GM23248 (cell line): ENCODE data around the gene MATR3. TPM values are rescaled to one million over a fixed set of nuclear protein-coding genes. Genes with fewer than 3 reads are reported as not detected.
A peak's percentile ranks its signal among the peaks of the same experiment; 100 is the strongest.

Source experiments
- DNase-seq: peaks from one replicate; pipeline ENCODE4 v3.0.0-alpha.2; 2015
- H2AFZ ChIP-seq: fragments of 200-600 bp; sonication (generic); 2 replicates; pipeline ENCODE4 v1.6.1; 2016; ENCODE audit warnings: antibody characterized with exemption
- H3F3A ChIP-seq: fragments of 200-600 bp; sonication (generic); 2 replicates; pipeline ENCODE4 v1.6.1; 2016; ENCODE audit warnings: mild to moderate bottlenecking, antibody characterized with exemption, mixed run types; ENCODE audit not compliant: insufficient read depth
- H3K27ac ChIP-seq: fragments of 200-600 bp; sonication (generic); 2 replicates; pipeline ENCODE4 v1.5.1; 2016; ENCODE audit warnings: mild to moderate bottlenecking
- H3K27me3 ChIP-seq: fragments of 200-600 bp; sonication (generic); replicated peaks from 2 replicates; pipeline ENCODE4 v1.6.1; 2016; ENCODE audit warnings: mild to moderate bottlenecking; ENCODE audit not compliant: insufficient read depth
- H3K36me3 ChIP-seq: fragments of 200-600 bp; sonication (generic); 2 replicates; pipeline ENCODE4 v1.6.1; 2016; ENCODE audit warnings: low read depth, mild to moderate bottlenecking
- H3K4me1 ChIP-seq: fragments of 200-600 bp; sonication (generic); 2 replicates; pipeline ENCODE4 v1.6.1; 2016; ENCODE audit warnings: mild to moderate bottlenecking; ENCODE audit not compliant: insufficient read depth
- H3K4me2 ChIP-seq: fragments of 200-600 bp; sonication (generic); one replicate; pipeline ENCODE4 v1.6.1; 2016; ENCODE audit warnings: mild to moderate bottlenecking; ENCODE audit not compliant: unreplicated experiment
- H3K4me3 ChIP-seq: fragments of 200-600 bp; sonication (generic); 2 replicates; pipeline ENCODE4 v1.5.1; 2016; ENCODE audit warnings: mild to moderate bottlenecking
- H3K79me2 ChIP-seq: fragments of 200-600 bp; sonication (generic); 2 replicates; pipeline ENCODE4 v1.6.1; 2016; ENCODE audit warnings: mild to moderate bottlenecking; ENCODE audit not compliant: insufficient read depth
- H3K9ac ChIP-seq: fragments of 200-600 bp; sonication (generic); 2 replicates; pipeline ENCODE4 v1.6.1; 2016; ENCODE audit warnings: mild to moderate bottlenecking
- H3K9me2 ChIP-seq: fragments of 200-600 bp; sonication (generic); 2 replicates; pipeline ENCODE4 v1.6.1; 2016; ENCODE audit warnings: mixed run types, mild to moderate bottlenecking, moderate library complexity; ENCODE audit not compliant: insufficient read depth
- H3K9me3 ChIP-seq: fragments of 200-600 bp; sonication (generic); one replicate; pipeline ENCODE4 v1.6.1; 2017; ENCODE audit warnings: low read depth
- H4K20me1 ChIP-seq: fragments of 200-600 bp; sonication (generic); 2 replicates; pipeline ENCODE4 v1.6.0; 2016; ENCODE audit not compliant: insufficient read depth
- EZH2 ChIP-seq: fragments of 200-600 bp; sonication (generic); IDR thresholded peaks from 2 replicates; pipeline ENCODE4 v1.6.1; 2018; ENCODE audit warnings: antibody characterized with exemption, mild to moderate bottlenecking; ENCODE audit not compliant: insufficient read depth, poor library complexity, severe bottlenecking
- EZH2phosphoT487 ChIP-seq: fragments of 200-600 bp; sonication (generic); IDR thresholded peaks from 2 replicates; pipeline ENCODE4 v1.6.1; 2018; ENCODE audit warnings: antibody characterized with exemption, moderate library complexity, mild to moderate bottlenecking, low read depth; ENCODE audit not compliant: insufficient read depth
- WGBS, 2 experiments: methylation state at CpG; one replicate each; pipeline ENCODE4 v1.1.6; 2015 to 2017; ENCODE audit warnings: low lambda C conversion rate in 2 of 2, low coverage in 1 of 2; ENCODE audit errors: missing lambda C conversion rate in 2 of 2; 5-methylcytosine and 5-hydroxymethylcytosine counted together
- in situ Hi-C: fragments of 300-500 bp; cut with MboI; formaldehyde crosslinking; loops from 2 replicates; pipeline ENCODE4 v1.15.0; 2020
- polyA plus RNA-seq: library from polyadenylated mRNA; unstranded; fragments of >200 nt; fragmentation: Nextera tagmentation; extraction: Ambion mirVana; gene quantifications from 2 replicates; pipeline ENCODE4 v1.2.1, GENCODE V29; 2016
- total RNA-seq: library from RNA; depleted of rRNA; stranded (reverse); fragments of >200 nt; shearing (Covaris generic); gene quantifications from 2 replicates; pipeline ENCODE4 v1.2.3, GENCODE V29; 2014

The MATR3 gene
- total and polyA plus RNA-seq, 2 experiments from 2014 or later, result 198 to 215 TPM

- Histone ChIP-seq H3F3A (peaks cover 13% of the 10 kb centered on the region), H3K4me2 (no peak overlapping the region)
Observed at GRCh38 chr5:139358064-139358463, 64.5 kb downstream of the MATR3 start.

GRCh38 chr5:139360384-139360783 lies 66.8 kb downstream of the MATR3 start:
- in situ Hi-C loops, result no loop called here
- Histone ChIP-seq H4K20me1 (peaks cover 15% of the 10 kb centered on the region; the same call in 1 of the 2 replicates), H3K79me2 (peaks cover 98% of the 10 kb centered on the region)

More at GRCh38 chr5:139358064-139358463, 64.5 kb downstream of the MATR3 start:
- TF ChIP-seq EZH2 (no peak), EZH2phosphoT487 (no peak)
- Histone ChIP-seq H2AFZ (no peak overlapping the region), H4K20me1 (peaks cover 12% of the 10 kb centered on the region; the same call in 1 of the 2 replicates), H3K27ac (no peak overlapping the region), H3K9ac (no peak overlapping the region), H3K9me2 (no peaks in the 10 kb centered on the region), H3K4me3 (no peak overlapping the region), H3K27me3 (no peaks in the 10 kb centered on the region), H3K9me3 (no peaks in the 10 kb centered on the region), H3K79me2 (peaks cover 100% of the 10 kb centered on the region), H3K4me1 (peaks cover 12% of the 10 kb centered on the region), H3K36me3 (0 out of 2 replicates have a peak, but pooled peaks cover 15% of the 10 kb centered on the region)
- no peak for DNase-seq
- in situ Hi-C loops, result no loop called here

GRCh38 chr5:139361835-139362429 lies 68.4 kb downstream of the MATR3 start:
- WGBS, 2 experiments, result 60 to 63% methylated on average over 4 to 6 of the region's 6 CpGs

More at GRCh38 chr5:139360384-139360783, 66.8 kb downstream of the MATR3 start:
- Histone ChIP-seq H3K27ac (no peak overlapping the region), H3K9me2 (no peaks in the 10 kb centered on the region), H3K4me1 (peaks cover 12% of the 10 kb centered on the region), H2AFZ (no peak overlapping the region), H3K27me3 (no peaks in the 10 kb centered on the region), H3K4me2 (no peak overlapping the region), H3K4me3 (no peak overlapping the region), H3K9me3 (no peaks in the 10 kb centered on the region), H3K36me3 (peaks cover 22% of the 10 kb centered on the region), H3K9ac (no peak overlapping the region), H3F3A (peaks cover 13% of the 10 kb centered on the region)
- no peak for TF ChIP-seq EZH2
- TF ChIP-seq EZH2phosphoT487, result no peak
- 94 to 96% methylated on average over 4 of the region's 4 CpGs for WGBS, 2 experiments
- no peak for DNase-seq

GRCh38 chr5:139363937-139364336 lies 70.4 kb downstream of the MATR3 start:
- WGBS, 2 experiments, result 57 to 58% methylated on average over 2 of the region's 2 CpGs
- peaks cover 4% of the 10 kb centered on the region; the same call in 1 of the 2 replicates for H4K20me1 ChIP-seq
- H3K4me1 ChIP-seq, result peaks cover 16% of the 10 kb centered on the region
- no peak overlapping the region for H3K4me2 ChIP-seq
- TF ChIP-seq EZH2 (no peak), EZH2phosphoT487 (no peak)
- H3K27ac ChIP-seq, result no peak overlapping the region
- H3F3A ChIP-seq, result peaks cover 11% of the 10 kb centered on the region
- no peaks in the 10 kb centered on the region for H3K9me2 ChIP-seq
- H3K79me2 ChIP-seq, result peaks cover 96% of the 10 kb centered on the region
- in situ Hi-C loops, result no loop called here
- no peak overlapping the region for H2AFZ ChIP-seq
- peaks cover 39% of the 10 kb centered on the region for H3K36me3 ChIP-seq
- H3K4me3 ChIP-seq, result no peak overlapping the region
- no peaks in the 10 kb centered on the region for H3K9me3 ChIP-seq
- DNase-seq, result no peak
- H3K27me3 ChIP-seq, result no peaks in the 10 kb centered on the region
- H3K9ac ChIP-seq, result no peak overlapping the region

More at GRCh38 chr5:139361835-139362429, 68.4 kb downstream of the MATR3 start:
- Histone ChIP-seq H3K4me3 (no peak overlapping the region), H3K4me1 (peaks cover 12% of the 10 kb centered on the region), H3K79me2 (peaks cover 97% of the 10 kb centered on the region), H3K27ac (no peak overlapping the region), H3K4me2 (no peak overlapping the region), H3K27me3 (no peaks in the 10 kb centered on the region), H3K9me2 (no peaks in the 10 kb centered on the region), H4K20me1 (peaks cover 15% of the 10 kb centered on the region; the same call in 1 of the 2 replicates), H3K9me3 (no peaks in the 10 kb centered on the region), H3F3A (peaks cover 13% of the 10 kb centered on the region), H3K36me3 (peaks cover 36% of the 10 kb centered on the region), H3K9ac (no peak overlapping the region), H2AFZ (no peak overlapping the region)
- TF ChIP-seq EZH2phosphoT487, result no peak
- no peak for TF ChIP-seq EZH2
- DNase-seq, result peak; percentile 18
- in situ Hi-C loops, result no loop called here
